ENCODE results near the gene PSMB10. TPM values are rescaled to one million over a fixed set of nuclear protein-coding genes. Genes with fewer than 3 reads are reported as not detected.
A peak's percentile ranks its signal among the peaks of the same experiment; 100 is the strongest.
"Not testable (repeated sequence)": the region's sequence is repeated elsewhere in the genome, so short reads cannot be mapped to it uniquely, and the experiment has no call there.

PSMB10 gene
- 29.0 TPM for polyA plus RNA-seq (2013, experiment 1 of 2; ENCODE audit: insufficient read length)
- 33.2 TPM for polyA plus RNA-seq (2013, experiment 2 of 2; ENCODE audit: insufficient read length)

DNA sequence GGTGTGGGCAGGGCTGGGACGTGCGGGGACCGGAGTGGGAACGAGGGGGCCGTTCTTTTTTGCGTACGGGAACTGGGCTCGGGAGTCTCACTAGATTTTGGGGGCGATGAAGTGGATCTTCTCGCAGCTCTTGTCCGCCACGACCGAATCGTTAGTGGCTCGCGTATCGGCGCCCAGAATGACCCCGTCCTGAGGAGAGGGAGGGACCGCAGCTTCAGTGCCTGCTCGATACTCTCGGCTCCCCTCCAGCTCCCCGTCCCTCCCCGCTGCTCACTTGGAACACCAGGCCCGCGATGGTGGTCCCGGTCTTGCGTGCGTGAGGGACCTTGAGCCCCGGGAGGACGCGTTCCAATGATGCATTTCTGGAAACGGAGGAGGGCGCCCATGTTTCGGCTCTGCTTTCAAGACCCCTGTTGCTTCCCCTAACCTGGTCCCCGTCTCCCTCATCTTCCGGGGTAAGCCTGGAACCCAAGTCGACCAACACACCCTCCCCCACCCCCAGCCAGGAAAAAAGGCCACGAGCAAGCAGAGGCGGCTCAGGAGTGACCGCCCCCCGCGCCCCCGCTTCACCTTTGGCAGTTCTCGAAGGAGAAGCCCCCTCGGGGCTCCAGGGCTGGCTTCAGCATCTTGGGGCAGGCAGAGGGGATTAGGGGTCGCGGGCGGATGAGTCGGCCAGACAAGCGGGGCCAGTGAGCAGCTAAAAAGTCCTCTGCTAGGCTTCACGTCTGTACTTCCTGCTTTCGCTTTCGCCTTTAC, at the start of gene PSMB10:
Gene PSMB10, minus strand, starts transcription at position 727 of the 756 bp plus-strand sequence. Its CDS starts 101 bp downstream, at position 626.
- peak; percentile 36 for DNase-seq

DNA sequence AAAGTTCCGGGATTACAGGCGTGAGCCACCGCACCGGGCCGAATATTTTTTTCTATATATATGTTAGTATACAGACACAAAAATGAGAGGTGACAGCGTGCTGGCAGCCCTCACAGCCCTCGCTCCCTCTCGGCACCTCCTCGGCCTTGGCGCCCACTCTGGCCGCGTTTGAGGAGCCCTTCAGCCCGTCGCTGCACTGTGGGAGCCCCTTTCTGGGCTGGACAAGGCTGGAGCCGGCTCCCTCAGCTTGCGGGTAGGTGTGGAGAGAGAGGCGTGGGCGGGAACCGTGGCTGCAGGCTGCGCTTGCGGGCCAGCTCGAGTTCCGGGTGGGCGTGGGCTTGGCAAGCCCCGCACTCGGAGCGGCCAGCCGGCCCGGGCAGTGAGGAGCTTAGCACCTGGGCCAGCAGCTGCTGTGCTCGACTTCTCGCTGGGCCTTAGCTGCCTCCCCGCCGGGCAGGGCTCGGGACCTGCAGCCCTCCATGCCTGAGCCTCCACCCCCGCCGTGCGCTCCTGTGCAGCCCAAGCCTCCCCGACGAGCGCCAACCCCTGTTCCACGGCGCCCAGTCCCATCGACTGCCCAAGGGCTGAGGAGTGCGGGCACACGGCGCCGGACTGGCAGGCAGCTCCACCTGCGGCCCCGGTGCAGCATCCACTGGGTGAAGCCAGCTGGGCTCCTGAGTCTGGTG, 45.5 kb upstream of the PSMB10 start:
- no peak for DNase-seq

DNA sequence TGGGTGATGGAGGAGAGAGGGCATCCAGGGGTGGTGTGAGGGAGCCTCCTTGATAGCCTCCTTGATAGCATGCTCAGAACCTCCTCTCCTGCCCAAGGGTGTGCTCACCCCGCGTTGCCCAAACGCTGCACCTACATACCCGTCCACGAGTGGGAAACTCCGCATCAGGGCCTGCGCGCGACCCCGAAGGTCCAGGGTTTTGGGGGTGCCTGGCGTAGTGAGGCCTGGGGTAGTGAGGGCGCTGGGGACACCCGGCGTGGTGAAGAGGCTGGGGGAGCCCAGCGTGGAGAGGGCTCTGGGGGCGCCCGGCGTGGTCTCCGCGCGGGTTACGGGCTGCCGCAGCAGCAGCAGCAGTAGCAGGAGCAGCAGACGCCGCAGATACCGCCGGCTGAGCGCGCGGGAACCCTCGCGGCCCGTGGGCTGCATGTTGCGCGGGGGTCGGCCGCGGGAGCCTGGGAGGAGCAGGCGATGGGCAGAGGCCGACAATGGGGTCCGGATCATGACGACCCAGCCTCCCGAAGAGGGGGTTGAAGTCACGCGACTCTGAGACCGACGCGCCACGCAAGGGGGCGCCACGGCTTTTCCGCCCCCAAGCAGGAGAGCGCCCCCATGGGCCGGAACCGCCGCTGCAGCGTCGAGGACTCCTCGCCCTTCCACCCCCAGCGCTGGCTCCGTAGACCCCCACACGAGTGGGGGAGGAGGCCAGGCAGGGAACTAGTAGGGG, 43.5 kb upstream of the PSMB10 start, which contains the start of gene DPEP3:
Gene DPEP3, minus strand, starts transcription at position 545 of the 724 bp plus-strand sequence. Its CDS starts 119 bp downstream, at position 426.
- DNase-seq = no peak

DNA sequence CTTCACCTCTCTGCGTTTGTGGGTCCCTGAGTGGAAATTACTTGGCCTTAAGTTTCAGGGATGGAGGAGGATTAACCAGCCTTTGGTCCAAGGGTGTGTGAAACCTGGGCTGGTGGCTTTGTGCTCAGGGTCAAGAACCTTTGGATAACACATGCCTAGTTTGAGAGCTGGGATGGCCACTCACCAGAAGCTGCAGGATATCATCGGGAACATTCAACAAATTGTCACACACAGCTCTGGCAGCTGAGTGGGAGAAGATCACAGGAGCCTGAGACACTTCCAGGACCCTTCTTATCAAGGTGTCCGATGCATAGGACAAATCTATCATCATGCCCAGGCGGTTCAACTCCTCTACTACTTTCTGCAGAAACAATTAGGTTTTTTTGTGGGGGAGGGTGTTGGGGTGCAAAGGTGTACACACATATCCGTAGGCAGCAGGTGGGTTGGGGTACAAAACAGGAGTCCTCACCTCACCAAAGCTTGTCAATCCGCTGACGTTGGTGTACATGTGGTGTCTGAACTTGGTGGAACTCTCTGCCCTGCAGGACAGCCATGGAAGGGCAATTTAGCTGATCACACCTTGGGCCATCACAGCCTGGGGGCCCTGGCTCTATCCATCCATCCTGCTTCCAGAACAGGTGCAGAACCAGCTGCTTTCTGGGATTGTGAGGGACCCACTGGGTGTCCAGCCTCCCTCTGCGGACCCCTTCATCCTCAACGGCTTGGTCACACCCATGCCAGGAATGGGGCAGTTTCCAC, 41.0 kb upstream of the PSMB10 start:
- DNase-seq = no peak

GRCh38 chr16:67977005-67977404, 40.4 kb upstream of the PSMB10 start:
- no peak for DNase-seq

DNA sequence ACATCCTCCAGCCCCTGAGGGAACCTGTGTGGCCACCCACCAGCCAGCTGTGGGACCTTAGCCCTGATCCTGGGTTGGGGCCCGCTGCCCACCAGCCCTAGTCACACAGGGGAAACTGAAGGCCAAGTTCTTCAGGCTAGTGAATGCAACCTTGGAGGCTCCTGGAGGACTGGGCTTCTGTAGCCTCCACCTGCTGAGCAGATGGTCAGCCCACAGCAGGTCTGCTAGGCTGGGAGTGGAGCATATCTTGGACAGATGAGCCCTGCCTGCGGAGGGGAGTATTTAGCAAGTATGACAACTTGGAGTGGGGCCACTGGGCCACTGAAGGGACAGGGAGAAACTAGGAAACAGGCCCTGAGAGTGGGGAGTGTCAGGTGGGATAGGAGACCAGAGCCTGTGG, 39.6 kb upstream of the PSMB10 start:
- DNase-seq = no peak

DNA sequence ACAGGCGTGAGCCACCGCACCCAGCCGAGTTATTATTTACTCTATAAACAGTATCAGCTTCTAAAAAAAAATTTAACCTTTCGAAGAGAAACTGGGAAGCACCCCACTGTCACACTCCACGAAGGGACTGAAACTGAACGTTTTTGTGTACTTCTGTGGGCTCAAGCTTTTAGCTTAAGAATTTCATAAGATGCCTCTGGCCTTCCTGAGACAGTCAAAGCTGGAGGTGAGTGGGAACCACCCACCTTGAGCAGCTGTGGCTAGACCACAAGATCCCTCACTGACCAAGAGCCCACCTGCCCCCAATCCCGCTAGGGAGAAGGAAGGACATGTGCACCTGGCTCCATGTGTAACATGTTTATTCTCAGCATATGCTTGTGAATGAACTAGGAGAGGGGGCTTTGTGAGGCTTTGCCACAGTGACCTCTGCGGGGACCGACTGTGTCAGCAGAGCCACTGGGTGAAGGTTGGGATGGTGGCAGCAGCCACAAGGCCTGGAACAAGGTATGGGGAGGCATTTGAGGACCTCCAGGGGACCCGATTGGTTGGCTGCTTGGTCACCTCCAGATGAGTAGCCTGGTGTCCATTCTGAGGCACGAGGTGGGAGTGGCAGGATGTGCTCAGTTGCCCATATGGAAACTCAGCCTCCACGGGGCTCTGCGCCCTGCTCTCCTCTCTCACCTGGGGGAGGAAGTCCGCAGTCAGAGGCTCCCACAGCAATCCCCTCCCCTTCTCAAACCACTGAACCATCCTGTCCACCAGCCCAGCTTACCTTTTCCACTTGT, 38.9 kb upstream of the PSMB10 start:
- no peak for DNase-seq

- not testable (repeated sequence) for DNase-seq
Observed at GRCh38 chr16:67972285-67972684, 35.6 kb upstream of the PSMB10 start.

GRCh38 chr16:67971111-67971510, 34.5 kb upstream of the PSMB10 start:
- DNase-seq = no peak

GRCh38 chr16:67969254-67970039, 32.8 kb upstream of the PSMB10 start:
- no peak for DNase-seq

DNA sequence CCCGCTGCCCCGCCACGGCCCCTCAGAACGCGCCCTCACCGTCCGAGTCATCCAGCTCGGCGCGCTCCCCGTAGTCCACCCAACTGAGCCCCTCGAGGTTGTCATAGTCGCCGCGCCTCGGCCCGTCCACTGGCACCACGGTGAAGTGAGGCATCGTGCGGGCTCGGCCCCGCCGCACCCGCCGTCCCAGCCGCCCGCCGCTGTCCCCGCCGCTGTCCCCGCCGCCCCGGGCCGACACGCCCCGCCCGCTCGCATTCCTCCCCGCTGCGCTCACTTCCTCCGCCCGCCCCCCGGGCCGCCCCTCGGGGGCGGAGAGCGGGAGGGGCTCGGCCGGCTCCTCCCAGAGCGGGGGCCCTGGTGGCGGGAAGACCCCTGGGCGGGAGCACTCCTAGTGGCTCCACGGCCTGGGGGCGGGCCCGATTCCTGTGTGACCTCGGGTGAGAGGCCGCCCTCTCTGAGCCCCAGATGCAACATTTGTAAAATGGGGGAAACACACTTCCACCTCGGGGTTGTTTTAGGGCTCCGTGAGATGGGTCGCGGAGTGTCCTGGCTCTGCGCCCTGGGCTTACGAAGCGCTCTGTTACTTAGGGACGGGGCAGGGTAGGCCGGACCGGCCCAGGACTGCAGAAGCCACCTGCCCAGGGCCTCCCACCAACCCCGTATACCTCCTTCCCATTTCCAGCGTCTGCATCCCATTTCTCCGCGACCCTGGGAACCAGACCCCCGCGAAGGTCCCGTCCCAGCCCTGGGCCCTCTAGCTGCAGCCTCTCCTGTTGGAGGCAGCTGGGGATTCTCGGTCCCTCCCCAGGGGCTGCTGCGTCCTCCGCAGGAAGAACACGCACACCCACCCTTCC, 32.0 kb upstream of the PSMB10 start, which contains the start of gene SLC12A4:
Gene SLC12A4, minus strand, starts transcription at position 238 of the 854 bp plus-strand sequence. Its CDS starts 84 bp downstream, at position 154.
- DNase-seq = peak; percentile 90

DNA sequence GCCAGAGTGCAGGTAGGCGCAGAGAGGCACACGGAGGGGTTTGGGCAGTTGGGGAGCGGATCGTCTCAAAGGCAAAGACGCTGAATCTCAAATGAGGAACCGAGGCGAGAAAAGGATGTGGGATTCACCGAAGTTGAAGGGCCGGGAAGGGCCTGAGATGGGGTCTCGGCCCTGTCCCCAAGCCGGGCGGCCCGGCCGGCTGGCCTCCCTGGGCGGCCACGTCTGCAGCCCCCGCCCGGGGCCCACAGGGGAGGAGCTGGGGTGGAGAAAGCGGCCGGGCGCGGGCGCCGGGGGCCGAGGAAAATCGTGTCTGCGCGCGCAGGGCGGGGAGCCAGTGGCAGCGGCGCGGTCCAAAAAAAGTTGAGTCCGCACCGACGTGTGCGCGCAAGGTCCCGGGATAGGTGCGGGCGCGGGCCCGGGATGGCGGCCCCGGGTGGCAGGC, 31.3 kb upstream of the PSMB10 start:
- DNase-seq = peak; percentile 53

DNA sequence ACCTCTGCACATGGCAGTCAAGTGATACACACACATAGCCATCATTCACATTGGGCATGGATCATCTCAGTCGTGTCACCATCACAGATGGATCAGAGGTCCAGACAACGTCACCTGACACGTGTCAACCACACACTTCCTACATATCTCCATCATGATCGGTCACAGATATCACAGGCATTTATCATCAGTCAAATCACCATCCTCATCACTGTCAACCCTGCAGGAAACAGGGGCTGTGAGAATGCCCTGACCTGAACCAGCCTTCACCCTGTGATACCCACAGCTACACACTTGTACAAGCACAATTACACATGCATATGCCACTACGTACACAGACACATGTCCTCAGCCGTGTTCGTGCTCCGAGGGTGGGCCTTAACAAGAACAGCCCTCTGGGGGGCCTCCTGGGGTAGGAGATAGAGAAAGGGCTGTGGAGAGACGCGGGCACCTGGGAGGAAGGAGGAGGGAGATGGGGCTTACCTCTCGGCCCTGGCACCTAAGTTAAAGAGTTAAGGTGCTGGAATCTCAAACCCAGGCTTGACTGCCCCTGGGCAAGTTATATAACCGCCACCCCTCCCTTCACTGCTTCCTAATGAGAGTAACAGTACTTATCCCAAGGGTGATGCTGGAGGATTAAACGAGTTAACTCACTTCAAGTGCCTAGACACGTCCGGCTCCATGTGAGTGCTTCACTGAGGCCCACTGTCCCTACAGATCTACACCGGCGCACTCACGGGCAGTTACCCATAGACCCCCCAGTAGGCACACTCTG, 30.7 kb upstream of the PSMB10 start:
- DNase-seq = peak; percentile 36

DNA sequence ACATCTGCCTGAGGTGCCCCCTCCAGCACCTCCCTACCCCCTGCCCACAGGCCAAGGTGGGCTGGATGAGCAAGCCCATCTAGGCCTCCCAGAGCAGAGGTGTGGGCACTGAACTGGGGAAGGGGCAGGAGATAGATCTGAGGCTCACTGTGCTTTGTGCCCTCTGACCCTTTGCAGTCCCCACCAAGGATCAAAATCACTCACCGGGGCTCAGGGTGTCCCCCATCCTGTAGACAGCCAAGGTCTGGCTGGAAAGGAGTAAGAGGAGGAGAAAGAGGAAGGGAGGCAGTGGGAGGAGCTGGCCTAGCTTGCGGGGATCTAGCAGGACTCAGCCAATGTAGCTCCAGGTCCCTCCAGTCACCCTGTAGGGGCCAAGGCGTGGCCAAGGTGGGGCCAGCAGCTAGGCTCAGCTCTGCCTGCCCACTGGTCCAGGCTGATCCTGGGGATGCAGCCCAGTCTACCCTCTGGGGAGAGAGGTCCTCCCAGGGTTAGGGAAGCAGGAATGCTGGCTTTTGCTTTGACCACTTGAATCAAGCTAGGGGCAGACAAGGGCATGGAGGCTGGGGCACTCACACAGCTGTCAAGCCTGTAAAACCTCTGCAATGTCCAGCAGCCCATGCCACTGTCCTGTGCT, 30.0 kb upstream of the PSMB10 start:
- peak; percentile 34 for DNase-seq

DNA sequence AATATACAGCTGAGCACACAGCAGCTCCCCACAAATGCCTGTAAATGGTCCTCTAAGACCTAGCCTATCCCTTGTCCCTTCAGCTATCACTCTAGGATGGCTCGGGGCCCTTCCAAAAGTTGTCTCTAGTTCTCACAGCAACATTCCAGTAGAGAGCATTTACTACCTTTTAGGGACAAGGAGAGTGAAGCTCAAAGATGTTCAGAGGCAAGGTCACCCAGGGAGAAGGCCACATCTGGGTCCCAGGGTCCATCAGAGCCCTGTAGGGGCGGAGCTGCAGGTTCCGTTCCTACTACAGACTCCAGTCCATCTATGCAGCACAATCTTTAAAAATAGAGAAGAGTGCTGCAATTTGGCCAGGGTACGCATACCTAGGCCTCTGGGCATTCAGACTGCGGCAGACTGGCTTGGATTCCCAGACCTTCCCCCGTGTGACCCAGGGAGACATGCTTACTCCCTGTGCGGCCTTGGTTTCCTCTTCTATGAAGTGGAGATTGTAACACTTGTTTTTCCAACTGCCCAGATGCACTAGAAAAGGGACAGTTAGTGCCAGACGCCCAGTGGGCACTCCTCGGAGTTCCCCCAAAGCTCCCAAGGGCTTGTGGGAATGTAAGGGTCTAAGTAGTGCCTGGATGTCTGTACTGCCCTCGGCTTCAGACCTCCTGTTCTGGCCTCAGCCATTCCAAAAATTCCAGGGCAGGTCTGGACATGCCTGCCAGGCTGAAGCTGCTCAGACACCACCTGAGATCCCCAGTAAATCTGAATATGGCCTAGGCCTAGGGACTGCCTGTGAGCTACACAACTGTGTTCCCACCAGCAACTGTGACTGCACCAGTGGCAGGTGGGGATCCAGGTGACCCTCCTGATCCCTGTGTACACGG, 29.3 kb upstream of the PSMB10 start:
- no peak for DNase-seq

DNA sequence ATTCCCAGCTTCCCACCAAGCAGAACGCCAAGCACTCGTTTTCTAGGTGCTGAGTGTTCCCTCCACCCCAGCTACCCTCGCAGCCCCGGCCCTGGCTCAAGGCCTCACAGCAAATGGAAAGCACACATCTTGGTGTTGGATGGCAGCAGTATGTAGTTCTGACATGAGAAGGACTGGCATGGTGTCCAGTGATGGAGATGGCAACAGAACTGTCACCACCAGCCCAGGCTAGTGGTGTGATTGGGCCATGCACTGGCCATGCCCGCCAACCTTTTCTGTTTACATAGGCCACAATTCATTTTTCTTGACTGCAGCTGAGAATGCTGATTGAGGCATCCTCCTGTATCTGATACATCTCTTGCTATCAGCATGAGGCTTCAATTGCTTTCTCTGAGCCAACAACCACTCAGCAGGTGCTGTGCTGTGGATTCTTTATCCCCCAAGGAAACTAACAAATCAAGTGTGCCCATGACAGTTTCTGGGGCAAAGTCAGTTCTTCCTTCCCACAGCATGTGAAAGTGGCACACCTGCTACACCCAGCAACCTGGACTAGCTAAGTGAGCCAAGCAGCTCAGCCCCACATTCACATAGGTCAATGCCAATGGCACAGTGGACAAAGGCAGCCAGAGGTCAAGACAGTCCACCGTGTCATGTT, 28.0 kb upstream of the PSMB10 start:
- no peak for DNase-seq

All from fibroblast of skin of back (primary cell).